Upper lobe of left lung (tissue), 6 donors: ENCODE data around the gene DSTYK. TPM values are rescaled to one million over a fixed set of nuclear protein-coding genes. Genes with fewer than 3 reads are reported as not detected.

ENCODE experiments used
- ATAC-seq, 2 donors: fragments of 200-7000 bp; cut with Tn5 transposase; one replicate each; pipeline ENCODE4 v1.9.1; 2022; ENCODE audit warnings: mild to moderate bottlenecking in 2 of 2, moderate library complexity in 2 of 2; ENCODE audit not compliant: low FRiP score in 2 of 2
- DNase-seq, 2 donors: peaks; one replicate each; pipeline ENCODE4 v3.0.0-alpha.2; 2019 to 2020
- H3K27ac ChIP-seq, 4 donors: fragments of 200-600 bp; sonication (generic); one replicate each; pipeline ENCODE4 v1.5.1; 2016 to 2019
- H3K27me3 ChIP-seq, 4 donors: fragments of 200-600 bp; sonication (generic); one replicate each; pipeline ENCODE4 v1.5.1; 2017 to 2019
- H3K36me3 ChIP-seq, 4 donors: fragments of 200-600 bp; sonication (generic); one replicate each; pipeline ENCODE4 v1.5.1; 2016 to 2019
- H3K4me1 ChIP-seq, 4 donors: fragments of 200-600 bp; sonication (generic); one replicate each; pipeline ENCODE4 v1.5.1; 2018 to 2019
- H3K4me3 ChIP-seq, 4 donors: fragments of 200-600 bp; sonication (generic); one replicate each; pipeline ENCODE4 v1.5.1; 2017 to 2019; ENCODE audit warnings: mild to moderate bottlenecking in 2 of 4, moderate library complexity in 1 of 4
- H3K9me3 ChIP-seq, 4 donors: fragments of 200-600 bp; sonication (generic); one replicate each; pipeline ENCODE4 v1.5.1; 2018 to 2019
- CTCF ChIP-seq, 6 experiments: fragments of 450-650 bp in 4 of 6; fragments of 200-600 bp in 2 of 6; sonication (generic) in 2 of 6; IDR thresholded peaks; one replicate each; pipeline ENCODE4 v1.5.1; 2016 to 2019; ENCODE audit warnings: antibody characterized with exemption in 6 of 6
- EP300 ChIP-seq, 4 donors: sonication (generic); formaldehyde crosslinking; IDR thresholded peaks; one replicate each; pipeline ENCODE4 v1.5.1; 2017; ENCODE audit warnings: antibody characterized with exemption in 4 of 4, control low read depth in 2 of 4
- POLR2A ChIP-seq, 4 donors: fragments of 450-650 bp; IDR thresholded peaks; one replicate each; pipeline ENCODE4 v1.5.1; 2016 to 2017; ENCODE audit warnings: antibody characterized with exemption in 4 of 4, mild to moderate bottlenecking in 2 of 4
- POLR2AphosphoS5 ChIP-seq, 2 donors: sonication (generic); formaldehyde crosslinking; IDR thresholded peaks; one replicate each; pipeline ENCODE4 v1.5.1; 2017; ENCODE audit warnings: antibody characterized with exemption in 2 of 2
- WGBS, 2 donors: methylation state at CpG; one replicate each; pipeline ENCODE4 v1.1.5; 2017 to 2018; 5-methylcytosine and 5-hydroxymethylcytosine counted together
- total RNA-seq, 6 donors: library from RNA; depleted of rRNA in 4 of 6; stranded (reverse); fragments of >200 nt in 4 of 6; gene quantifications; one replicate each; pipeline versions ENCODE4 v1.1.0 to v1.2.1, GENCODE V29; 2016 to 2021
- donor health status: DM: no; HTN: no; CAD: no; lungs with moderate emphysema.
- donor health status: DM: no; HTN: yes; CAD: no; lungs with severe emphysema.

Gene DSTYK
- total RNA-seq, 6 donors from 2014 or later = 8.4 to 15.7 (median 10.6) TPM

GRCh38 chr1:205172729-205173366 is 38.7 kb downstream of the DSTYK start:
- no peak for DNase-seq
- WGBS, 2 donors = 91 to 95% methylated on average over 4 of the region's 4 CpGs
- TF ChIP-seq EP300 (IDR thresholded peaks at IDR 0.05) (no peak), POLR2A (IDR thresholded peaks at IDR 0.05) (no peak), CTCF (IDR thresholded peaks at IDR 0.05) (no peak), POLR2AphosphoS5 (IDR thresholded peaks at IDR 0.05) (no peak)
- ATAC-seq = peak in 1 of 2 donors; percentile 57
- Histone ChIP-seq H3K36me3 (peaks cover 3 to 30% (median 7%) of the 10 kb centered on the region in 4 donors), H3K27ac (no peak overlapping the region), H3K27me3 (no peaks in the 10 kb centered on the region), H3K4me1 (peaks cover 7 to 13% (median 10%) of the 10 kb centered on the region in 4 donors), H3K4me3 (no peak overlapping the region), H3K9me3 (no peaks in the 10 kb centered on the region)

DNA sequence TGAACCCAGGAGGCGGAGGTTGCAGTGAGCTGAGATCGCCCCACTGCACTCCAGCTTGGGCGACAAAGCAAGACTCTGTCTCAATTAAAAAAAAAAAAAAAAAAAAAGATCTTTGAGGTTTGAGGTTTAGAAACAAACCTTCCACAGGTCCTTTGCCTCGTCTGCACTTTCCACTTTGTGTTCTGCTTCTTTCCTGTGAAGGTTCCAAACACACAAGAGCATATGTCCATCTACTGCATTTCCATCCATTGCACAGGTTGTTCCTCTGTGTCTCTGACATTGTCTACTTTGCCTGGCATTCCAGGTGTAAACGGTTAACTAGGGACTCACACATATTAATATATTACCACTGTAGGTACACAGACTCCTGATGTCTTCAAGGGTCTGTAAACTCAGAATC is 40.1 kb downstream of the DSTYK start:
- TF ChIP-seq POLR2AphosphoS5 (IDR thresholded peaks at IDR 0.05) (no peak), POLR2A (IDR thresholded peaks at IDR 0.05) (no peak), CTCF (IDR thresholded peaks at IDR 0.05) (no peak), EP300 (IDR thresholded peaks at IDR 0.05) (no peak)
- DNase-seq = no peak
- Histone ChIP-seq H3K27me3 (no peaks in the 10 kb centered on the region), H3K4me1 (peaks cover 7 to 13% (median 10%) of the 10 kb centered on the region in 4 donors), H3K27ac (no peak overlapping the region), H3K4me3 (no peak overlapping the region), H3K36me3 (peaks cover 3 to 43% (median 7%) of the 10 kb centered on the region in 4 donors), H3K9me3 (no peaks in the 10 kb centered on the region)
- no peak for ATAC-seq
- 82% methylated on average over 5 of the region's 5 CpGs for WGBS, 2 donors

DNA sequence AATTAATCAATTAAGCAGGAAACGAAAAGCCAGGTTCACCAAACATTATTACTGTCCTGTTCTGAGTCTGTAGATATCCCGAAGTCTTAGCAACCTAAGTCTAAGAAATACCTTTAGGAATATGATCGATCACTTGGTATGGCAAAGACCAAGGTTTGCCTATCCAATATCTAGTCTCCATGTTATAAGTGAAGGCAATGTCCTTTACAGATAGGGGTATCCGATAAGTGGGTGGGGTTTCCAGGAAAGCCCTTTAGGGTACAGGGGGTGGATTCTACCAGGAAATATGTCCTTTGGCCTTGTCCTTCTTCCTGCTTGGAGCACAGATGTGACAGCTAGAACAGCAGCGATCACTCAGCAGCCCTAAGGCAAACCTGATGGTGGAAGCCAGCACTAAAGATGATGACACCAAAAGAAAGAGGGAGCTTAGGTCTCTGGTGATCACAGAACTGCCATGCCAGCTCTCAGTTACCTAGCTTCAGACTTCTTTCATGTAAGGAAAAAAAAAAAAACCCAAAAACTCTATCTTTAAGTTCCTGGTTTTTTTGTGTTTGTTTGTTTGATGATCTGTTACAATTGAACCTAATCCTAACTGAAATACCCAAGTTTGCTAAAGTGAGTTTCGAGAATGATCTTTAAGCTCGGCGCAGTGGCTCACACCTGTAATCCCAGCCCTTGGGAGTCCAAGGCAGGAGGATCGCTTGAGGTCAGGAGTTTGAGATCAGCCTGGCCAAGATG is 40.8 kb downstream of the DSTYK start:
- 78 to 88% methylated on average over 9 of the region's 9 CpGs for WGBS, 2 donors
- no peak for DNase-seq
- H3K9me3 ChIP-seq = no peaks in the 10 kb centered on the region
- no peaks in the 10 kb centered on the region for H3K27me3 ChIP-seq
- no peak overlapping the region for H3K4me3 ChIP-seq
- no peak for TF ChIP-seq POLR2A (IDR thresholded peaks at IDR 0.05)
- no peak for TF ChIP-seq POLR2AphosphoS5 (IDR thresholded peaks at IDR 0.05)
- TF ChIP-seq CTCF (IDR thresholded peaks at IDR 0.05) = no peak
- peak in 1 of 4 donors; percentile 27 for TF ChIP-seq EP300 (IDR thresholded peaks at IDR 0.05)
- peaks cover 3 to 48% (median 7%) of the 10 kb centered on the region in 4 donors for H3K36me3 ChIP-seq
- no peak for ATAC-seq
- no peak overlapping the region for H3K27ac ChIP-seq
- H3K4me1 ChIP-seq = peaks cover 3 to 11% (median 8%) of the 10 kb centered on the region in 4 donors

DNA sequence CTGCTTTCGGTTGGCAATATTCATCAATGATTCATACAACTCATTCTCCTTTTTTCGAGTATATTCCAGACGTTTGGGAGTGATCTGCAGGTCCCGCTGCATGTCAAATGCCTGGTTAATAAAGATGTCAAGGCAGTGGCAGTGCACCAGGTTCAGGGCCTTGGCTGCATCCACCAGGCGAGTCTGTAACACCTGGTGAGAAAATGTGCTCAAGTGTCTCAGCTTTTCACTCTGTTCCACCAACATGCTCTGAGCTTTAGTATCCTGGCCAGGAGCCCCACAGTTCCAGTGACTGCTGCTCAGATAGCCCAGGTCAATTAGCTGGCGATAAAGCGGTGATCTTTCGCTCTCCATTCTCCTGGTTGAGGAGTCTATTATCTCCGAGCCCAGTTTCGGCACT is 42.3 kb downstream of the DSTYK start:
- Histone ChIP-seq H3K36me3 (peaks cover 3 to 51% (median 7%) of the 10 kb centered on the region in 4 donors), H3K4me1 (no peaks in the 10 kb centered on the region), H3K27ac (no peak overlapping the region), H3K27me3 (no peaks in the 10 kb centered on the region), H3K9me3 (no peaks in the 10 kb centered on the region), H3K4me3 (no peak overlapping the region)
- DNase-seq (no peak), ATAC-seq (no peak)
- TF ChIP-seq POLR2A (IDR thresholded peaks at IDR 0.05) (no peak), CTCF (IDR thresholded peaks at IDR 0.05) (no peak), POLR2AphosphoS5 (IDR thresholded peaks at IDR 0.05) (no peak), EP300 (IDR thresholded peaks at IDR 0.05) (no peak)
- 93 to 95% methylated on average over 10 of the region's 10 CpGs for WGBS, 2 donors
